Stimulated activated CD4-positive, alpha-beta T cell treated with anti-CD3 and anti-CD28 coated beads, Interleukin-2, amount 100 ng/mL, for 48 hours (primary cell): ENCODE measurements around the gene TECPR2.

ENCODE experiments used
- DNase-seq, 2 donors: peaks; one replicate each; pipeline ENCODE4 v3.0.0-alpha.2; 2020

TECPR2 gene

DNA sequence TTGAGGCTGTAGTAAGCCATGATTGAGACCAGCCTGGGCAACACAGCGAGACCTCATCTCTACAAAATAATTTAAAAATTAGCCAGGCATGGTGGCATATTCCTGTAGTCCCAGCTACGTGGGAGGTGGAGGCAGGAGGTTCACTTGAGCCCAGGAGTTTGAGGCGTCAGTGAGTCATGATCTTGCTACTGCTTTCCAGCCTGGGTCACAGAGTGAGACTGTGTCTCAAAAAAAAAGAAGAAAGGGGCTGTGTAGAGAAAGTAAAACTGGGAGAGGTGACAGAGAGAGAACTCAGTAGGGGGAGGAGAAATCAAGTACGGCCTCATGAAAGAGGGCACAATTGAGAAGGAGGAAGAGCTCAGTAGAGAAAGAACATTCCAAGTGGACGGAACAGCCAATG lies 12.4 kb downstream of the TECPR2 start:
- no peak for DNase-seq

DNA sequence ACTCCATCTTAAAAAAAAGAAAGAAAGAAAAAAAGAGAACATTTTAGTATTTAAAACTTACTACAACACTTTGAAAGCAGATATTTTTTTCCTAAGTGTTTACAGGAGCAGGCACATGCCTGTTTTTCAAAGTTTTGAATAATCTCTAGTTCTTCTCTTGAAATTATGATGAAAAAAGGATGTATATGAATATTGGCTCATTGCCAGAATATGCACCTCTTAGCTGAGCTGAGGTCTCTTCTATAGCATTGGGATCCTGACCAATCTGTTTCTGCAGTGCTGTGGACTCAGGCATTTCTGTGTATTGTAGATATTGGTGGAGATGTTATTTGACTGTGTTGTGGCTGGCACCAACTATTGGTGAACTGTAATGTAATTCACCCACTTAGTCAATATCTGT lies 15.0 kb downstream of the TECPR2 start:
- DNase-seq, result no peak

DNA sequence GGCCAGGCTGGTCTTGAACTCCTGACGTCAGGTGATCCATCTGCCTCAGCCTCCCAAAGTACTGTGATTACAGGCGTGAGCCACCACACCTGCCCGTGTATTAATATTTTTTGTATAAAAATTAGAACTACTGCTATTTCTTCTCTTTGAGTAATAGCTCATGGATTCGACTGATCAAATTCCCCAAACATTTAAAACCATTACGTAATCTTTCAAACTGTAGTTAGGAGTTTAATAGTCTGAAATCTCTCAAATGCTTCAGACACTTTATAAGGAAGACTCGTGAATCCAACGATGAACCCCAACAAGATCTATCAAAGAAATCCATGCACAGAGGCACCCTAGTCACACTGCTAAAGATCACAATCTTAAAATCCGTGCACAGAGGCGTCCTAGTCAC lies 16.1 kb downstream of the TECPR2 start:
- DNase-seq, result no peak

DNA sequence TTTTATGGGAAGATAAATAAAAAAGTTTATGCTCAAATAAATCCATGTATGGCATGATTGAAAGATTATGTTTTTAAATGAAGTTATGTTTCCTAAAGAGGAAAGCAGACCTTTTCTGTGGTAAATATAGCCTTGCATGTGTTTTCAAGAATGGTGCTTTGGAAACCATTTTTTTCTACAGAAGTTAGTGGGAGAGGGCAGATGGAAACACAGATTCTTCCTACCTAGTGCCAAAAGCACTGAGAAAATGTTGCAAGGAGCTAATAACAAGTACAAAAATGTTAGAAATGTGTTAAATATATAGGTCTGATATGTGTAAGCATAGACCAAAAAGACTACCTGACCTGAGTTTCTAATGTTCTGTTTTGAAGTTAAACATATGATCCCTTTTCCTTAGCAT lies 24.3 kb downstream of the TECPR2 start:
- DNase-seq, result no peak

DNA sequence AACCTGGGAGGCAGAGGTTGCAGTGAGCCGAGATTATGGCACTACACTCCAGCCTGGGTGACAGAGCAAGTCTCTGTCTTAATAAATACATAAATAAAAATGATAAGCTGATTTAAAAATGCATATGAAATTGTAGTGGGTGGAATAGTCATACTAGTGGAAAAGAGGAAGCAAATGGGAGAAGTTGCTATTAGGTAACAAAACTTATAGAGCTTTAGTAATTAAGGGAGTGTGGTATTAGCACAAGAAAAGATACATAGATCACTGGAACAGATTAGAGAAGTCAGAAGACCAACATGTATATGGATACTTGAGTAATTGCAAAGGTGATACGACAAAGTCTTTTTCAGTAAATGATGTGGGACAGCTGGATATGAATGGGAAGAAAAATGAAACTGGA lies 26.5 kb downstream of the TECPR2 start:
- DNase-seq, result no peak

DNA sequence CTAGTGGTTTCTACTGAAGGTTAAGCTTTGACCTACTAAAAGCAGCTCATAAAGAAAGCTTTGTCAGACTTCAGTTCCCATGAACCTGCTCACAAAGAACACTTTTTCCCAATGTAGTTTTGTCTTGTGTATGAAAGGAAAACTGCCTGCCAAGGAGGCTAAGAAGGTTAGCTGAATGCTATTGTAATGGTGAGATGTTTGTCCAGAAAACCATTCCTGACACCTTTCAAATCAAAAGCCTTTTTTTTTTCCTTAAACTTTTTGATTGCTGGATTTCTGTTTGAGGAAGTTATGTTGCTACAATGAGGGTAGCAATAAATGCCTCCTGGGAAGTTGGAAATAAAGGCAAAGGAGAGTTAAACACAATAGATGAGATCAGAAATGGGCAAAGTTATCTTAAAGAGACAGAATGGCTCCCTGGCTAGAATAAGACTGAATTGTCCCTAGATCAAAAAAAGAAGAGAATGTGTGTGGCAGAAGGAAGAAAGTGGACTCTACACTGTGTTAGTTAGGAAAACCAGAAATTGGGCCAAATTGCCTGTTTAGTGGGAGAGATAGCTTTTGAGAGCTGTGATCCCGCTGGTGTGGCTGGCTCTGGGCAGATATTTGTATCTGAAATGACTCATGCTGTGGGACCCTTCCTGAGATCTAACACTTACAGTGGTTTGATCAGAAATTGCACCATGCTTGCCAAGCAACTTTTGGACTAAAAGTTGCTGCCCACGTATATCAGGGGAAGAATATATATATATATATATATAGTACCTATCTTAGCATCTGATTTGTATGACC lies 27.5 kb downstream of the TECPR2 start:
- no peak for DNase-seq

DNA sequence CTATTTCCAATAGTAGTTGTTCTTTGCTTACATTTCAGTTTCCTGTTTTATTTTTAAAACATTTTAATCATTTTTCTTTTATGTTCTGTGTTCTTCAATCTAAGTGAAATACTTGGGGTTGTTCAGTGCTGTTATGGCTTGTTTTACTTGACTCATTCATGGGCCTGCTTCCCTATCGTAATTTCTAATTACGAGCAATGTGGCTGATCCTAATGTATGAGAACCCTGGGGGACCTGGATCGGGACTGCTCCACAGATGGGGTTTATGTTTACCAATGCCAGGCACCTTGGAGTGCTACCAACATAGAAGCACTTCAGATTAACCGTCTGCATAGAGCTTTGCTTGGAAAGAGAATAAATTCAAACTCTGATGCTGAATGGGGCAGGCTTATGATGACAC lies 29.8 kb downstream of the TECPR2 start:
- no peak for DNase-seq

DNA sequence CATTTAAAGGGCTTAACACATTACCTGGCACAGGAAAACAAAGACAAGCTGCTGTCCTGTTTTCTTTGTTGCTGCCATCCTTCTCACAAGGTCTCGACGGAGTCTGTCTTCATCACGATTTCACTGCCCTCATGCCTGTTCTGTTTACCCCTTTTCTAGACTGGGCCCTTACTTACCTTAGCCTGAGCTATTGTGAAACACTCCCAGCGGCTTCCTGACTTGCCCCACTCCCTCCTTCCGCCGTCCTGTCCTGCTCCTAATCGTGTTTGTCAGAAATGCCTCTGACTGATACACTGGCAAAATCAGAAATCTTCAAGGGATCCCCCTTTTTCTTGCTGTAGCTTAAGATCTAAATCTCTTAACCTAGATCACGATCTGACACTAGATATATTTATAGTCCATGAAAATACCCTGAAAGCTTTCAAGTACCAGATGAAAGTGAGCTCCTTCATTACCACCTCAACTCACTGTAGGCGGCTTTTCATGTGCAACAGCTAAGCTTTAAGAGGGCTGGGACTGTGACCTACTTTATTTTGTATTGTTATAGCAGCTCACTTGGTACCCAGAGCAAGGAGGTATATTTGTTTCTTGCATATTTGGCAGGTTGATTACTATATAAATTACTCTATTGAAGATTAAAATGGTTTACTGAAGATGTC lies 32.1 kb downstream of the TECPR2 start:
- DNase-seq, result no peak

DNA sequence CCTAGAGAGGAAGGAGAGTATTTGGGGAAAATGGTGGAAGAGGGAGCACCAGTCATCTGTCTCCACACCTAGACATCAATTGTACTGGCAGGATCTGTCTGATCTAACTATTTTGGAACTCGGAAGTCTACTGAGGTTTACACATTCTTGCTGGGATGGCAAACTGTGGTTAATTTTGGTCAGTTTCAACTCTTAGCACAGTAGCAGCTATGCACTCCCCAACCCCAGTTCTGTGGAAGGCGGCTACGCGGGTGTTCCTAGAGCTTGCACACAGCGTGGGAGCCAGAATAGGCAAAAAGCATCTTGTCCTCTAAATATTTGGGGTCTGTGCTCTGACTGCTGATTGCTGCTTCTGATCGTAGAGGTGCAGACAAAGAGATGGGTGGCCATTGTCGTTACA lies 33.8 kb downstream of the TECPR2 start:
- no peak for DNase-seq

DNA sequence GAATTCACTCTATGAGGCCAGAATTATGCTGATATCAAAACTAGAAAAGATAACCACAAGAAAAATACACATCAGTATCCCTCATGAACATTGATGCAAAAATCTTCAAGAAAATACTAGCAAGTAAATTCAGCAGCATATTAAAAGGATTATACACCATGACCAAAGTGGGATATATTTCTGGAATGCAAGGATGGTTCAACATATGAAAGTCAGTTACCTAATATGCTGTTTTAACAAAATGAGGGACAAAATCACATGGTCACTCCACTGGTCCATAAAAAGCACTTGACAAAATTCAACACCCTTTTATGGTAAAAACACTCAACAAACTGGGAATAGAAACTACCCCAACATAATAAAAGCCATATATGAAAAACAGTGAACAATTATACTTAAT lies 40.3 kb downstream of the TECPR2 start:
- no peak for DNase-seq

DNA sequence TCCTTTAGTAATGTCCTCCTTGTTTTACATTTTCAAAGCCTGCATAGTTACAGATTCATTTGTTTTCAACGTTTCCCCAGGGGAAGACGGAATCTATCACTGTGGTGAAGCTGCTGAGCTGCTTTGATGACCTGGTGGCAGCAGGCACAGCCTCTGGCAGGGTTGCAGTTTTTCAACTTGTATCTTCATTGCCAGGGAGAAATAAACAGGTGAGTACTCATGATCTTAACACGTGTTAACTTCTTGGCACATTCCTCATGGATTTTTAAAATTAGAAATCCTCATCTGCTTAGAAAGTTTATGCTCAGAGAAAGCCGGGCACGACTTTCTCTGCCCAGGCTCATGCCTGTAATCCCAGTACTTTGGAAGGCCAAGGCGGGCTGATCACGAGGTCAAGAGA lies 44.5 kb downstream of the TECPR2 start:
- DNase-seq, result no peak

DNA sequence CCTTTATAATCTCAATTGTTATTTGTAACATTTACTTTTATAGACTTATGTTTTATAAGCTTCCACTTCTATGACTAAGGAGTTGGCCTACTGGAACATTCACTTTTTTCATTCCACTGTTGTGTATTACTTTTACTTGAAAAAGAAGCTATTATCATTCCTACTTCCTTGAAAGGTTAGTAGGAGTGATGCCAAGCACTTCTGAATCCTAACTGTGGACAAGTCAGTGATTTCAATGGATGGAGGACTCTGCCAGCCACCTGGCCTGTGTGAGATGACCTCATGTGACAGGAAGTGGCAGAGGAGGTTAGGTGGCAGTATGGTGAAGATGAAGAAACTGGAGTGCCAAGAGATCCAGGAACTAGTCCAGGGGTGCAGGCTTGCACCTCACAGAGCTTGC lies 46.0 kb downstream of the TECPR2 start:
- no peak for DNase-seq

DNA sequence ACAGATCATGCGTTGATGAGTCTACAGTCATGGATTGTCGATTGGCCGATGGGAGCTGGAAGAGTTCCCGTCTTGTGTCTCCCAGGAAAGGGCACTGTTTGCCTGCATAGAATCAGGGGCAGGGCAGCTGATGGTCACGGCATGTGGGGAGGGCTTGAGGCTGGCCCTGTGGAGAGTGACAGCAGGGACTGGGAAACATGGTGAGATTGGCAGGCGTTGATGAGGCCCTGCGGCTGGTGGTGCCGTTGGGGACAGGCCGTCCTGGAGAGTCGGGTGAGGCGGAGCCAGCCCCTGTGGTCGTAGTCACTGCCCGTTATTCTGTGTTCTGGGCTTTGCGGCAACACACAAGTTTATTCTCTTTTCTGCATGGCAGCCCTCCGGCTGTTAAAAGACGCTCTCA lies 52.9 kb downstream of the TECPR2 start:
- no peak for DNase-seq

DNA sequence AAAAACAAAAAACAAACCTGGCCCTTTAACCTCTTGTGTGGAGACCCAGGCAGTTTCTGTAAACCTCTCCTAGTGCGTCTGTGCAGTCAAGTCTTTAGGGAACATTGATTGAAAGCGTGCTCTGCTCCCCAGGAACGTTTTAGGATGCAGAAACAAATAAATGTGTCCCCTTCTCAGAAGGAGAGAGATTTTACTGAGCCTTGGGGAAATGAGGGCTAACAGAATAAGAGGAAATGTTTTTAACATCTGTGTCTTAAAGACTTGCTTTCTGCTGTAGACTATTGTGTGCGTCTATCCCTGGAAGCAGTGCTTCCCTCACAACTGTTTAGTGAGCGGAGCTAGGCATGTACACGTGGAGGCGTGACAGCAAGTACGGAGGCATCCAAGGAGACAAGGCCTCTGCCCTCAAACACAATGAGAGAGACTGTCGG lies 54.3 kb downstream of the TECPR2 start:
- DNase-seq, result no peak

DNA sequence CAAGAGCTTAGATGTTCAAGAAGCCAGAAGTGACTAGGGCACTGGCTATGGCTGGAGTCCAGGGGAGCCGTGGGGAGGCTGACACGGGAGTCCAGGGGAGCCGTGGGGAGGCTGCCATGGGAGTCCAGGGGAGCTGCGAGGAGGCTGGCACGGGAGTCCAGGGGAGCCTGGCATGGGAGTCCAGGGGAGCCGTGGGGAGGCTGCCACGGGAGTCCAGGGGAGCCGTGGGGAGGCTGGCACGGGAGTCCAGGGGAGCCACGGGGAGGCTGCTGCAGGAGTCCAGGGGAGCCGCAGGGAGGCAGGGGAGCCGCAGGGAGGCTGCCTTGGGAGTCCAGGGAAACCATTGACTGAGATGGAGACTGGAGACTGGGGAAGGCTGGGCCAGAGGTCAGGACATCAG lies 54.9 kb downstream of the TECPR2 start:
- no peak for DNase-seq

DNA sequence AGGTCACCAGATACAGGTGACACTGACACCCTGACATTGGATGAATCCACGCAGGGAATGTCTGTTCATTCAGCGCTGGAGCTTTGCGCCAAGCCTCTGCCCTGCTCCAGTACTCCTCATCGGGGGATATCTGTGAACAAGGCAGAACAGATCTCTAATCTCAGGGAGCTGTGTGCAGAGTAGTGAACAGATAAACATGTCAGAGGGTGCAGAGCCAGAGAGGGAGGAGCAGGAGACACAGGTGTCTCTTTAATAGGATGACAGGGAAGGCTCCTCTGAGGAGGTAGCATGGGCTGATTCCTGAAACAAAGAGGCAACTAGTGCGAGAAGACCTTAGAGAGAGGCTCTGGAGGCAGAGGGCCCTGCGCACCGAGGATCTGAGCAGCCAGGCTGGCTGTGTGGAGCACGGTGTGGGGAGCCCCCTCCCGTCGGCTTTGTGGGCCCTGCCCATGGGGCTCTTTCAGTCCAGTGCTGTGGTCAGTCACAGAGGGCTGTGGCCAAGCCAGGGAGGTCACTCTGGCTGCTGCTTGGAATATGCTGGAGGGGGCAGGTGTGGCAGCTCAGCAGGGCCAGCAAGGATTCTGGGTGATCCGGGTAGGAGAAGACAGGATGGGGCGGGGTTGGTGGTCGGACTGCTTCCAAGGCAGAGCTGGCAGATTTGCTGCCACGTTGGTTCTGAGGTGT lies 55.6 kb downstream of the TECPR2 start:
- DNase-seq, result no peak

DNA sequence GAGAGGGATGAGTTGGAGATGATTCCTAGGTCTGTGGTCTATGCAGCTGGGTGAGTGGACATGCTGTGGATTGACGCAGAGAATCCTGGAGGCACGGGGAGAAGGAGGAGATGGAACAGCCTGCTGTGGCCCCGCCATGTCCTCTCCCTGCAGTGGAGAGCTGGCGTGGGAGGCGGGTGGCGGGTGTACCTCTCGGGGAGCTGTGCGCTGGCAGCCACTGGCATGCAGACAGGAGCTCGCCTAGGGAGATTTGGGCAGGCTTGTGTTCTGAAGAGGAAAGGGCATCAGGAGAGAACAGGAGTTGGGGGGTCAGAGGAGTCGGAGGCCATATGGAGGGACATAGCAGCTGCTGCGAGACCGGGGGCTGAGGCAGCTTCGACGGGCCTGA lies 56.1 kb downstream of the TECPR2 start:
- no peak for DNase-seq

DNA sequence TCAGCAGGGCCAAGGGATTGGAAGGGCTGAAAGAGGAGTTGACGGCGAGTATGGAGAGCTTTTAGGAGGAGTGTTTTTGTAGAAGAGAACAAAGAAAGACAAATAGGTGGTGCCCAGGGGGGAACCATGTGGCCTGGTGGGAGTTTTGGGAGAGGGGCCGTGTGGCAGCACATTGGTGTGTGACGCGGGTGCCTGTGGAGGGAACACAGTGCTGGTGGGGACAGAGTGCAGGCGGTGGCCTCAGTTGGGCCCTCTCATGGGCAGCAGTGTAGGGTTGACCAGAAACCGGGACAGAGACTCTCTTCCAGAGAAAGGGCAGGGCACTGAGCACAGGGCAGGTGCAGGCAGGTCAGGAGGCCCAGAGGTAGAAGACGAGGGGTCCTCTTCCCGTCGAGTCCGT lies 56.5 kb downstream of the TECPR2 start:
- no peak for DNase-seq

DNA sequence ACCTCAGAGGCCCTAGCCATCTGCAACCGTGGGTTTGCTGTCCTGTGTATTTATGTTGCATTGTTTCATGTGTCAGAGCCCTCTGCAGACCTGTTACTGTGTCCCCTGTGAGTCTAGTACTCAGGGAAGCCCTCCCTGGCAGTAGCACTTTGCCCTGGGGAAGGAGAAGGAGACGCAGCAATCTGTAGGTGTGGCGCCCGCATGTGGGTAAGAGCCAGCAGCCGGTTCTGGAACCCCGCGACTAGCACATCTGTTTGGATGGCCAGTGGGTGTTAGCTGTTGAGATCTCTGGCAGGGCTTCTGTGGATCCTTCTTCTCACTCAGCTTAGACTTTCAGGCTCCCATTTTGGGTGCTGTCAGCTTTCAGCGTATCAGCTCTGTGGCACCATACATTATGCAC lies 57.0 kb downstream of the TECPR2 start:
- DNase-seq, result no peak

DNA sequence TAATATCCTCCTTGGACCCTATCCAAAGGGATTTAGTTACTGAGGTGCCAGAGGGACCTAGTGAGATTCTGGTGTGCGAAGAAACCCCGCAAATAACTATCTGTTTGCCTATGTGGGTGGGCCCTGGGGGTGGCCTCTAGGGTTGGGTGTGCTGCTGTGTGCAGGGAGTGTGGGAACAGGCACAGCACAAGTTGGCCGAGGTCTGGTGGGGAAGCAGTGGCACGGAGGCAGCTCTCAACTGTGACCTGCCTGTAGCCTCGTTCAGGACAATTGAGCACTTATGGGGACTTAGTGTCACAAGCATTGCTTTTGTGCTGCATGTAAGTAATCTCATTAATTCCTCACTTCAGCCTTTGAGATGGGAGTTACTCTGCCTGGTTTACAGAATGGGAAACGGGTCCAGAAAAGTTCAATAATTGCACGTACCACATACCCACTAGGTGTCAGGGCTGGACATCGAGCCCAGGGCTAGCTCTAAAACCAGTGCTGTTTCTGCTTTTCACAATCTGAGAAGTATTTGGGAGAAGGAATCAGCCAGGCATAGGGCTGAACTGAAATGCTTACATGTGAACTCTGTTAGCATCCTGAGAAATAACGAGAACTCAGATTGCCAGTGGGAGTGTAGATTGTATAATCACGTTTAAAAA lies 58.8 kb downstream of the TECPR2 start:
- DNase-seq, result no peak

DNA sequence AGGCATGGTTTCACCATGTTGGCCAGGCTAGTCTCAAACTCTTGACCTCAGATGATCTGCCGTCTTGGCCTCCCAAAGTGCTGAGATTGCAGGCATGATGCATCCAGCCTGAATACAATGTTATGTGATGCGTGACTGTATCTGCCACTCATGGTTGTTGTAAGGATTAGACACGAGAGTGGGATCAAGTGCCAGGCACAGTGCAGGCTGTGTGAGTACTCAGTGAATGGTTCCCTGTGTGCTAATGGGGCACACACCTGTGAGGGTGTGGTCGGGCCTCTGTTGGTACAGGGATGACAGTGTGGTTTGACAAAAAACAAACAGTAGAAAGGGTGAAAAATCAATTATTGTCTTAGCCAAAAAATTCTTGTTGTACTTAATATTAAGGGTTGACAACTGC lies 61.8 kb downstream of the TECPR2 start:
- no peak for DNase-seq

DNA sequence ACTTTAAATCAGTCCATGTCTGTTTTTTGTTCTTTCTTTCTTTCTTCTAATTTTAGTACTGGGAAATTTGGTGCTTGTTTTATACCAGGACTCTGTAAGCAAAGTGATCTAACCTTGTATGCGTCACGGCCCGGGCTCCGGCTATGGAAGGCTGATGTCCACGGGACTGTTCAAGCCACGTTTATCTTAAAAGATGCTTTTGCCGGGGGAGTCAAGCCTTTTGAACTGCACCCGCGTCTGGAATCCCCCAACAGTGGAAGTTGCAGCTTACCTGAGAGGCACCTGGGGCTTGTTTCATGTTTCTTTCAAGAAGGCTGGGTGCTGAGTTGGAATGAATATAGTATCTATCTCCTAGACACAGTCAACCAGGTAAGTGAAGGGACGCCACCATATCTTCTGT lies 62.2 kb downstream of the TECPR2 start:
- no peak for DNase-seq

DNA sequence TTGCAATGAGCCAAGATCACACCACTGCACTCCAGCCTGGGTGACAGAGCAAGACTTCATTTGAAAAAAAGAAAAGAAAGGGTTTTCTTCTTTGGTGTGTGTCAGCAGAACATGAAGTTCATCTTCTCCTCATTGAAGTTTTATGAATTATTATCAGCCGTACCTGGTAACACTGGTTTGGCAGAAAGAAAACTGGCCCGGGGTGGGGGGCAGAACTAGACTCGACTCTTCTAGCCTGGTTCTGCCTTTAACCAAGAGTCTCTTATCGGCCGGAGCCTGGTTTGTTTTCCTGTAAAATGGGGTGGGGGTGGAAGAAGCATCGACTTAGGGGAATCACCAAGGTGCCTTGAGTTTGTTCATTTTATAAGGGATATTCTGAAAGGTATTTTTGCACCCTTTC lies 64.1 kb downstream of the TECPR2 start:
- DNase-seq, result no peak

DNA sequence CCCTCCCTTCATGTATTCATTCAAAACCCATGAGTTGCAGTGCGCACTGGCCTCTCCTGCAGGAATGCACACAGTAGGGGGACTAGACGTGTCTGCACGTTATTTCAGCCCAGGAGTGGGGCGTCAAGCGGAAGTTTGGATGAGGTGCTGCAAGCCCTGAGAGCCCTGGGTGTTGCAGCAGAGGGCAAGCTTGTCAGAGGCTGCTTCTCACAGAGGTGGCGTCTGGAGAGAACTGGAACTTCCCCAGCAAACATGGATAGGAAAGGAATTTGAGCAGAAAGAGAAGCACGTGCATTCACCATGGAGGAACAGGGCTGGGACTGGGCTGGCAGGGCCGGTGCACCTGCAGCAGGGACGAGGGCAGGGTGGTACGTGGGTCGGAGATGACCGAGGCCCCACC lies 64.9 kb downstream of the TECPR2 start:
- no peak for DNase-seq
